Measurements from ENCODE around the gene TIGD6. TPM values are rescaled to one million over a fixed set of nuclear protein-coding genes. Genes with fewer than 3 reads are reported as not detected.
A peak's percentile ranks its signal among the peaks of the same experiment; 100 is the strongest.

The TIGD6 gene
- total and polyA plus RNA-seq, 2 experiments from 2014 or later = 1.4 to 2.1 TPM

- no peak overlapping the region for H3K27ac Mint-ChIP-seq
- no peaks in the 10 kb centered on the region for H3K36me3 Mint-ChIP-seq (ENCODE audit: low read depth)
- no peak for TF ChIP-seq STAT1 (IDR thresholded peaks at IDR 0.05; ENCODE audit: unreplicated experiment)
- no peak for TF ChIP-seq EZH2phosphoT487 (IDR thresholded peaks at IDR 0.05; ENCODE audit: unreplicated experiment)
- no peak for TF ChIP-seq ETS1 (IDR thresholded peaks at IDR 0.05)
- no peak for TF ChIP-seq POLR2AphosphoS5 (IDR thresholded peaks at IDR 0.05; ENCODE audit: low read depth)
- H3K4me1 ChIP-seq (ENCODE audit: insufficient read depth) = no peaks in the 10 kb centered on the region
- H3K27ac ChIP-seq (ENCODE audit: low read depth) = no peak overlapping the region
- no peak overlapping the region for H3K4me3 ChIP-seq
- H4K20me1 ChIP-seq (replicated peaks; ENCODE audit: insufficient read depth) = no peaks in the 10 kb centered on the region
- H3K27me3 Mint-ChIP-seq (ENCODE audit: insufficient read depth, low read depth, poor library complexity) = peaks cover 2% of the 10 kb centered on the region
- no peaks in the 10 kb centered on the region for H3K9me3 Mint-ChIP-seq
- H3K27me3 ChIP-seq (ENCODE audit: insufficient read depth) = no peaks in the 10 kb centered on the region
- ATAC-seq (no peak), DNase-seq (ENCODE audit: low spot score) (no peak)
- H3K4me3 Mint-ChIP-seq = no peak overlapping the region
- H3K36me3 ChIP-seq (ENCODE audit: insufficient read depth) = no peaks in the 10 kb centered on the region
- no peaks in the 10 kb centered on the region for H3K4me1 Mint-ChIP-seq
- H3F3A ChIP-seq (replicated peaks; ENCODE audit: low read depth) = no peaks in the 10 kb centered on the region
- H3K9me2 ChIP-seq (ENCODE audit: insufficient read depth) = no peaks in the 10 kb centered on the region
- no peak overlapping the region for H3K4me2 ChIP-seq
- peak overlapping the region; percentile 76 for H2AFZ ChIP-seq
- H3K79me2 ChIP-seq (replicated peaks; ENCODE audit: insufficient read depth) = no peaks in the 10 kb centered on the region
Measured at GRCh38 chr5:149953436-149954121, 46.9 kb downstream of the TIGD6 start.

- Histone ChIP-seq H3K4me3 (no peak overlapping the region), H2AFZ (peak overlapping the region; percentile 88; the same call in 1 of the 2 replicates), H4K20me1 (replicated peaks; ENCODE audit: insufficient read depth) (no peaks in the 10 kb centered on the region), H3K9me2 (ENCODE audit: insufficient read depth) (no peaks in the 10 kb centered on the region), H3K36me3 (ENCODE audit: insufficient read depth) (no peaks in the 10 kb centered on the region), H3K79me2 (replicated peaks; ENCODE audit: insufficient read depth) (no peaks in the 10 kb centered on the region), H3K27ac (ENCODE audit: low read depth) (no peak overlapping the region), H3K4me1 (ENCODE audit: insufficient read depth) (no peaks in the 10 kb centered on the region), H3K4me2 (no peak overlapping the region), H3K27me3 (ENCODE audit: insufficient read depth) (no peaks in the 10 kb centered on the region), H3F3A (replicated peaks; ENCODE audit: low read depth) (no peaks in the 10 kb centered on the region)
- Mint-ChIP-seq H3K27me3 (ENCODE audit: insufficient read depth, low read depth, poor library complexity) (peaks cover 2% of the 10 kb centered on the region), H3K4me3 (no peak overlapping the region), H3K4me1 (no peaks in the 10 kb centered on the region), H3K36me3 (ENCODE audit: low read depth) (no peaks in the 10 kb centered on the region), H3K27ac (no peak overlapping the region), H3K9me3 (no peaks in the 10 kb centered on the region)
- TF ChIP-seq CTCF (conservative IDR thresholded peaks at IDR 0.05; ENCODE audit: low read depth in 2 of 2) (peak; percentile 33 to 54; a peak in 3 of 4 replicates), EZH2phosphoT487 (IDR thresholded peaks at IDR 0.05; ENCODE audit: unreplicated experiment) (no peak), STAT1 (IDR thresholded peaks at IDR 0.05; ENCODE audit: unreplicated experiment) (no peak), ZNF331 (CRISPR knock-in tag; IDR thresholded peaks at IDR 0.05; ENCODE audit: low read depth) (no peak), NANOG (IDR thresholded peaks at IDR 0.05; ENCODE audit: borderline replicate concordance) (no peak), REST (IDR thresholded peaks at IDR 0.05; ENCODE audit: unreplicated experiment) (no peak)
- peak; percentile 88 for ATAC-seq
- DNase-seq (ENCODE audit: low spot score) = peak; percentile 48
Measured at GRCh38 chr5:149951138-149951749, 49.2 kb downstream of the TIGD6 start.

All from GM23338 (cell line).